Activated T-cell treated with anti-CD3 and anti-CD28 coated beads, Interleukin-2, amount 50 U/mL, for 72 hours (primary cell): ENCODE data around the gene TYROBP. TPM values are rescaled to one million over a fixed set of nuclear protein-coding genes. Genes with fewer than 3 reads are reported as not detected.
"Not testable (repeated sequence)": the region's sequence is repeated elsewhere in the genome, so short reads cannot be mapped to it uniquely, and the experiment has no call there.

ENCODE experiments used
- ATAC-seq, 2 donors: fragments of 150-1000 bp; cut with Tn5 transposase; replicated peaks in 1 of 2; 2 replicates each; pipeline ENCODE4 v1.10.0; 2021; ENCODE audit warnings: moderate library complexity in 2 of 2, mild to moderate bottlenecking in 1 of 2
- DNase-seq, 2 donors: peaks; one replicate each; pipeline ENCODE4 v3.0.0; 2021 to 2022; ENCODE audit warnings: mixed read lengths in 1 of 2
- H3K27ac Mint-ChIP-seq: one replicate; pipeline ENCODE4 v1.8.0; 2022; ENCODE audit warnings: mild to moderate bottlenecking, moderate library complexity, mixed read lengths
- H3K27me3 Mint-ChIP-seq: one replicate; pipeline ENCODE4 v1.8.0; 2022; ENCODE audit warnings: low read depth, mixed read lengths
- H3K36me3 Mint-ChIP-seq, 2 donors: one replicate each; pipeline ENCODE4 v1.8.0; 2022; ENCODE audit warnings: mixed read lengths in 2 of 2, mild to moderate bottlenecking in 1 of 2; ENCODE audit not compliant: insufficient read depth in 2 of 2
- H3K4me1 Mint-ChIP-seq: one replicate; pipeline ENCODE4 v1.8.0; 2022; ENCODE audit warnings: low read depth, mixed read lengths
- H3K4me3 Mint-ChIP-seq, 2 donors: one replicate each; pipeline ENCODE4 v1.8.0; 2022; ENCODE audit warnings: mild to moderate bottlenecking in 2 of 2, mixed read lengths in 2 of 2, moderate library complexity in 2 of 2
- H3K9me3 Mint-ChIP-seq, 2 donors: one replicate each; pipeline ENCODE4 v1.8.0; 2022; ENCODE audit warnings: mixed read lengths in 2 of 2
- total RNA-seq, 2 donors: library from RNA; stranded (reverse); gene quantifications; one replicate each; pipeline ENCODE4 v1.2.3, GENCODE V29; 2022

Gene TYROBP
- total RNA-seq, 2 donors from 2014 or later: 1.3 TPM; not detected in 1

- ATAC-seq: no peak
- H3K27ac Mint-ChIP-seq: peak overlapping the region; percentile 95
- H3K4me1 Mint-ChIP-seq: peaks cover 63% of the 10 kb centered on the region
- DNase-seq: no peak
- no peaks in the 10 kb centered on the region for H3K27me3 Mint-ChIP-seq
- H3K4me3 Mint-ChIP-seq: peak overlapping the region; percentile 88 to 96
- H3K36me3 Mint-ChIP-seq: peaks cover 7% of the 10 kb centered on the region in 2 donors
- H3K9me3 Mint-ChIP-seq: no peaks in the 10 kb centered on the region
Measured at GRCh38 chr19:35902870-35903475, 5.1 kb downstream of the TYROBP start.

GRCh38 chr19:35901854-35902661, 6.0 kb downstream of the TYROBP start, which contains the start of gene HCST:
HCST (plus strand) TSS chr19:35902529; CDS start chr19:35902594, 65 bp downstream.
- DNase-seq (peak; percentile 41 to 43), ATAC-seq (peak in 1 of 2 donors; percentile 21)
- Mint-ChIP-seq H3K4me3 (peak within 1 kb of the TSS; percentile 88 to 96), H3K4me1 (peaks cover 70% of the 10 kb centered on the region), H3K36me3 (peaks cover 10 to 11% of the 10 kb centered on the region in 2 donors), H3K9me3 (no peaks in the 10 kb centered on the region), H3K27ac (peak within 1 kb of the TSS; percentile 95), H3K27me3 (no peaks in the 10 kb centered on the region)

- DNase-seq: no peak
- Mint-ChIP-seq H3K27me3 (no peaks in the 10 kb centered on the region), H3K27ac (peak overlapping the region; percentile 74), H3K4me3 (peak overlapping the region; percentile 88 to 96), H3K36me3 (peaks cover 10 to 11% of the 10 kb centered on the region in 2 donors), H3K4me1 (peaks cover 65% of the 10 kb centered on the region), H3K9me3 (no peaks in the 10 kb centered on the region)
- ATAC-seq: no peak
Measured at GRCh38 chr19:35901055-35901644, 6.9 kb downstream of the TYROBP start.

GRCh38 chr19:35899547-35900214, 8.4 kb downstream of the TYROBP start:
- peak; percentile 88 to 89 for DNase-seq
- ATAC-seq: peak; percentile 71 to 74
- Mint-ChIP-seq H3K27ac (peak overlapping the region; percentile 91), H3K27me3 (no peaks in the 10 kb centered on the region), H3K4me1 (peaks cover 66% of the 10 kb centered on the region), H3K36me3 (peaks cover 16 to 20% of the 10 kb centered on the region in 2 donors), H3K4me3 (peak overlapping the region; percentile 88 to 96), H3K9me3 (no peaks in the 10 kb centered on the region)

- Mint-ChIP-seq H3K27ac (peak overlapping the region; percentile 91), H3K4me1 (peaks cover 54% of the 10 kb centered on the region), H3K27me3 (no peaks in the 10 kb centered on the region), H3K4me3 (peak overlapping the region; percentile 88 to 96), H3K9me3 (no peaks in the 10 kb centered on the region), H3K36me3 (peaks cover 13 to 21% of the 10 kb centered on the region in 2 donors)
- ATAC-seq (no peak), DNase-seq (no peak)
Measured at GRCh38 chr19:35898499-35898809, 9.6 kb downstream of the TYROBP start.

- no peaks in the 10 kb centered on the region for H3K27me3 Mint-ChIP-seq
- ATAC-seq (no peak), DNase-seq (no peak)
- H3K4me3 Mint-ChIP-seq: peak overlapping the region; percentile 88 to 96
- peaks cover 48% of the 10 kb centered on the region for H3K4me1 Mint-ChIP-seq
- peaks cover 13 to 25% of the 10 kb centered on the region in 2 donors for H3K36me3 Mint-ChIP-seq
- peak overlapping the region; percentile 75 for H3K27ac Mint-ChIP-seq
- no peaks in the 10 kb centered on the region for H3K9me3 Mint-ChIP-seq
Measured at GRCh38 chr19:35897706-35898451, 10.2 kb downstream of the TYROBP start.

GRCh38 chr19:35896643-35897040, 11.5 kb downstream of the TYROBP start:
- H3K27ac Mint-ChIP-seq: no peak overlapping the region
- H3K27me3 Mint-ChIP-seq: no peaks in the 10 kb centered on the region
- peak overlapping the region; percentile 27 to 36 for H3K4me3 Mint-ChIP-seq

GRCh38 chr19:35895911-35896642, 12.0 kb downstream of the TYROBP start:
- H3K4me1 Mint-ChIP-seq: peaks cover 38% of the 10 kb centered on the region
- H3K4me3 Mint-ChIP-seq: peak overlapping the region in 1 of 2 donors; percentile 57

More at GRCh38 chr19:35896643-35897040, 11.5 kb downstream of the TYROBP start:
- ATAC-seq: no peak
- DNase-seq: no peak
- H3K4me1 Mint-ChIP-seq: peaks cover 41% of the 10 kb centered on the region
- H3K36me3 Mint-ChIP-seq: peaks cover 16 to 32% of the 10 kb centered on the region in 2 donors
- H3K9me3 Mint-ChIP-seq: no peaks in the 10 kb centered on the region

GRCh38 chr19:35894342-35894741, 13.8 kb downstream of the TYROBP start:
- Mint-ChIP-seq H3K36me3 (peaks cover 23 to 44% of the 10 kb centered on the region in 2 donors), H3K9me3 (no peaks in the 10 kb centered on the region), H3K27ac (no peak overlapping the region), H3K4me1 (peaks cover 30% of the 10 kb centered on the region), H3K4me3 (no peak overlapping the region), H3K27me3 (no peaks in the 10 kb centered on the region)
- ATAC-seq (no peak), DNase-seq (no peak)

More at GRCh38 chr19:35895911-35896642, 12.0 kb downstream of the TYROBP start:
- Mint-ChIP-seq H3K27me3 (no peaks in the 10 kb centered on the region), H3K9me3 (no peaks in the 10 kb centered on the region), H3K36me3 (peaks cover 16 to 34% of the 10 kb centered on the region in 2 donors), H3K27ac (no peak overlapping the region)
- DNase-seq (no peak), ATAC-seq (no peak)

GRCh38 chr19:35891819-35892218, 16.3 kb downstream of the TYROBP start:
- not testable (repeated sequence) for DNase-seq, H3K27ac Mint-ChIP-seq, H3K4me3 Mint-ChIP-seq, ATAC-seq, H3K9me3 Mint-ChIP-seq, H3K27me3 Mint-ChIP-seq
- Mint-ChIP-seq H3K4me1 (peaks cover 24% of the 10 kb centered on the region), H3K36me3 (peaks cover 21 to 51% of the 10 kb centered on the region in 2 donors)

GRCh38 chr19:35890113-35890650, 17.9 kb downstream of the TYROBP start:
- no peaks in the 10 kb centered on the region for H3K9me3 Mint-ChIP-seq

More at GRCh38 chr19:35890113-35890650, 17.9 kb downstream of the TYROBP start:
- H3K4me3 Mint-ChIP-seq: no peak overlapping the region
- peaks cover 15% of the 10 kb centered on the region for H3K4me1 Mint-ChIP-seq
- no peak for ATAC-seq
- DNase-seq: no peak
- H3K27me3 Mint-ChIP-seq: no peaks in the 10 kb centered on the region
- no peak overlapping the region for H3K27ac Mint-ChIP-seq
- H3K36me3 Mint-ChIP-seq: peaks cover 17 to 47% of the 10 kb centered on the region in 2 donors
